DOHH2 (cell line): ENCODE measurements around the gene PILRA.

Experiments
- EZH2phosphoT487 ChIP-seq: fragments of 200-600 bp; sonication (generic); IDR thresholded peaks from 2 replicates; pipeline ENCODE4 v1.6.1; 2017; ENCODE audit warnings: borderline replicate concordance, mild to moderate bottlenecking, antibody characterized with exemption, low read length, moderate library complexity, mixed read lengths
- TF ChIP-seq, protein P1 (sequence below): fragments of 200-600 bp; sonication (generic); IDR thresholded peaks from one replicate; pipeline ENCODE4 v1.5.1; 2014; ENCODE audit warnings: antibody characterized with exemption, mild to moderate bottlenecking, low read depth, low read length; ENCODE audit not compliant: poor library complexity, severe bottlenecking

DNA sequence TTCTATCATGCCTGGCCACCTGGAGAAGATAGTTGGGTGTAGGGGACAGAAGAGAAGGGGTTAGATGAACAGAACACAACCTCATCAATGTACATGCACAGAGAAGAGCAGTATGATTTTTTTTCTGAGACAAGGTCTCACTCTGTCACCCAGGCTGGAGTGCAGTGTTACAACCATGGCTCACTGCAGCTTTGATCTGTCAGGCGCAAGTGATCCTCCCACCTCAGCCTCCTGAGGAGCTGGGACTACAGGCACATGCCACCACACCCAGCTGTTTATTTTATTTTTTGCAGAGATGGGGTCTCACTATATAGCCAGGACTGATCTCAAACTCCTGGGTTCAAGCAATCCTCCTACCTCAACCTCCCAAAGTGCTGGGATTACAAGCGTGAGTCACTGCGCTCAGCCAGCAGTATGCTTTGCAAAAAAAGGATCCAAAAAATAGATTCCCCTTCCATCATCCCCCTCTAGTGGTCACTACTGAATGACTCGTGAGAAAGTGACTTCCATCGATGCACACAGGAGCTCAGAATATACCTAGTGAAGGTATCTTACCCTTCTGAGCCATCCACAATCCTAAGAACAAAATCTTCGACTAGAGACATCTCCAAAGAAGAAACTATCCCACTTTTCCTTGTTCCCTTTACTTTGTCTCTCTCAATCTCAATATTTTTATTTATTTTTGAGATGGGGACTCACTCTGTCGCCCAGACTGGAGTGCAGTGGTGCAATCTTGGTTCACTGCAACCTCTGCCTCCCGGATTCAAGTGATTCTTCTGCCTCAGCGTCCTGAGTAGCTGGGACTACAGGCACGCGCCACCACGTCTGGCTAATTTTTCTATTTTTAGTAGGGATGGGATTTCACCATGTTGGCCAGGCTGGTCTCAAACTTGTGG is 34.2 kb downstream of the PILRA start:
- TF ChIP-seq, protein P1, sequence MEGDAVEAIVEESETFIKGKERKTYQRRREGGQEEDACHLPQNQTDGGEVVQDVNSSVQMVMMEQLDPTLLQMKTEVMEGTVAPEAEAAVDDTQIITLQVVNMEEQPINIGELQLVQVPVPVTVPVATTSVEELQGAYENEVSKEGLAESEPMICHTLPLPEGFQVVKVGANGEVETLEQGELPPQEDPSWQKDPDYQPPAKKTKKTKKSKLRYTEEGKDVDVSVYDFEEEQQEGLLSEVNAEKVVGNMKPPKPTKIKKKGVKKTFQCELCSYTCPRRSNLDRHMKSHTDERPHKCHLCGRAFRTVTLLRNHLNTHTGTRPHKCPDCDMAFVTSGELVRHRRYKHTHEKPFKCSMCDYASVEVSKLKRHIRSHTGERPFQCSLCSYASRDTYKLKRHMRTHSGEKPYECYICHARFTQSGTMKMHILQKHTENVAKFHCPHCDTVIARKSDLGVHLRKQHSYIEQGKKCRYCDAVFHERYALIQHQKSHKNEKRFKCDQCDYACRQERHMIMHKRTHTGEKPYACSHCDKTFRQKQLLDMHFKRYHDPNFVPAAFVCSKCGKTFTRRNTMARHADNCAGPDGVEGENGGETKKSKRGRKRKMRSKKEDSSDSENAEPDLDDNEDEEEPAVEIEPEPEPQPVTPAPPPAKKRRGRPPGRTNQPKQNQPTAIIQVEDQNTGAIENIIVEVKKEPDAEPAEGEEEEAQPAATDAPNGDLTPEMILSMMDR, result peak; percentile 89
- no peak for TF ChIP-seq EZH2phosphoT487
